ENCODE results near the gene HOXA13. TPM values are rescaled to one million over a fixed set of nuclear protein-coding genes. Genes with fewer than 3 reads are reported as not detected.

HOXA13 gene
- polyA plus RNA-seq, 4 donors, result 0.01 TPM; not detected in 3

- H3K27me3 ChIP-seq (ENCODE audit: control insufficient read depth in 3 of 3, insufficient read depth in 3 of 3, low read length in 3 of 3), result peaks cover 8 to 98% (median 78%) of the 10 kb centered on the region in 3 donors
- no peak for FAIRE-seq
- no peaks in the 10 kb centered on the region for H3K36me3 ChIP-seq (ENCODE audit: control insufficient read depth in 3 of 3, insufficient read depth in 2 of 3, low read depth in 1 of 3, low read length in 3 of 3)
- H3K27ac ChIP-seq (ENCODE audit: low read depth in 1 of 3, low read length in 2 of 3), result no peak overlapping the region
- peaks cover 0 to 21% (median 2%) of the 10 kb centered on the region in 3 donors for H3K4me1 ChIP-seq (ENCODE audit: control insufficient read depth in 3 of 3, insufficient read depth in 2 of 3, low read depth in 1 of 3, low read length in 2 of 3)
- H3K9me3 ChIP-seq (ENCODE audit: control insufficient read depth in 2 of 2, insufficient read depth in 1 of 2, low read depth in 1 of 2, low read length in 1 of 2), result peaks cover 0 to 3% of the 10 kb centered on the region in 2 donors
- 7 to 10% (median 7%) methylated on average over 52 of the region's 52 CpGs for WGBS, 3 donors
- peak in 1 of 2 donors; percentile 44 for DNase-seq
- H3K4me3 ChIP-seq (ENCODE audit: low read depth in 1 of 3, low read length in 3 of 3), result peak overlapping the region in 2 of 3 donors; percentile 3 to 27
Measured at GRCh38 chr7:27205325-27206280, 5.7 kb upstream of the HOXA13 start.

- H3K4me1 ChIP-seq (ENCODE audit: control insufficient read depth in 3 of 3, insufficient read depth in 2 of 3, low read depth in 1 of 3, low read length in 2 of 3), result peaks cover 0 to 17% (median 5%) of the 10 kb centered on the region in 3 donors
- H3K4me3 ChIP-seq (ENCODE audit: low read depth in 1 of 3, low read length in 3 of 3), result peak overlapping the region in 1 of 3 donors; percentile 27
- H3K27me3 ChIP-seq (ENCODE audit: control insufficient read depth in 3 of 3, insufficient read depth in 3 of 3, low read length in 3 of 3), result peaks cover 15 to 97% (median 79%) of the 10 kb centered on the region in 3 donors
- H3K27ac ChIP-seq (ENCODE audit: low read depth in 1 of 3, low read length in 2 of 3), result no peak overlapping the region
- no peak for FAIRE-seq
- peaks cover 0 to 3% of the 10 kb centered on the region in 2 donors for H3K9me3 ChIP-seq (ENCODE audit: control insufficient read depth in 2 of 2, insufficient read depth in 1 of 2, low read depth in 1 of 2, low read length in 1 of 2)
- DNase-seq, result peak in 1 of 2 donors; percentile 53
- no peaks in the 10 kb centered on the region for H3K36me3 ChIP-seq (ENCODE audit: control insufficient read depth in 3 of 3, insufficient read depth in 2 of 3, low read depth in 1 of 3, low read length in 3 of 3)
- 3 to 8% (median 3%) methylated on average over 35 to 41 of the region's 41 CpGs for WGBS, 3 donors
Measured at GRCh38 chr7:27204851-27205322, 5.0 kb upstream of the HOXA13 start.

GRCh38 chr7:27203964-27204594 is 4.2 kb upstream of the HOXA13 start:
- no peak overlapping the region for H3K4me3 ChIP-seq (ENCODE audit: low read depth in 1 of 3, low read length in 3 of 3)

GRCh38 chr7:27203365-27203953 is 3.6 kb upstream of the HOXA13 start:
- WGBS, 3 donors, result 11 to 14% (median 11%) methylated on average over 10 of the region's 10 CpGs
- no peaks in the 10 kb centered on the region for H3K36me3 ChIP-seq (ENCODE audit: control insufficient read depth in 3 of 3, insufficient read depth in 2 of 3, low read depth in 1 of 3, low read length in 3 of 3)
- H3K4me1 ChIP-seq (ENCODE audit: control insufficient read depth in 3 of 3, insufficient read depth in 2 of 3, low read depth in 1 of 3, low read length in 2 of 3), result peaks cover 0 to 13% (median 5%) of the 10 kb centered on the region in 3 donors
- H3K9me3 ChIP-seq (ENCODE audit: control insufficient read depth in 2 of 2, insufficient read depth in 1 of 2, low read depth in 1 of 2, low read length in 1 of 2), result peaks cover 0 to 3% of the 10 kb centered on the region in 2 donors
- no peak overlapping the region for H3K27ac ChIP-seq (ENCODE audit: low read depth in 1 of 3, low read length in 2 of 3)
- no peak overlapping the region for H3K4me3 ChIP-seq (ENCODE audit: low read depth in 1 of 3, low read length in 3 of 3)
- FAIRE-seq, result no peak
- H3K27me3 ChIP-seq (ENCODE audit: control insufficient read depth in 3 of 3, insufficient read depth in 3 of 3, low read length in 3 of 3), result peaks cover 18 to 93% (median 74%) of the 10 kb centered on the region in 3 donors
- DNase-seq, result no peak

More at GRCh38 chr7:27203964-27204594, 4.2 kb upstream of the HOXA13 start:
- peaks cover 15 to 93% (median 75%) of the 10 kb centered on the region in 3 donors for H3K27me3 ChIP-seq (ENCODE audit: control insufficient read depth in 3 of 3, insufficient read depth in 3 of 3, low read length in 3 of 3)
- FAIRE-seq, result no peak
- peaks cover 0 to 3% of the 10 kb centered on the region in 2 donors for H3K9me3 ChIP-seq (ENCODE audit: control insufficient read depth in 2 of 2, insufficient read depth in 1 of 2, low read depth in 1 of 2, low read length in 1 of 2)
- no peaks in the 10 kb centered on the region for H3K36me3 ChIP-seq (ENCODE audit: control insufficient read depth in 3 of 3, insufficient read depth in 2 of 3, low read depth in 1 of 3, low read length in 3 of 3)
- no peak for DNase-seq
- H3K4me1 ChIP-seq (ENCODE audit: control insufficient read depth in 3 of 3, insufficient read depth in 2 of 3, low read depth in 1 of 3, low read length in 2 of 3), result peaks cover 0 to 13% (median 5%) of the 10 kb centered on the region in 3 donors
- no peak overlapping the region for H3K27ac ChIP-seq (ENCODE audit: low read depth in 1 of 3, low read length in 2 of 3)
- 13 to 27% (median 16%) methylated on average over 4 of the region's 4 CpGs for WGBS, 3 donors

GRCh38 chr7:27202862-27203134 is 2.9 kb upstream of the HOXA13 start:
- DNase-seq, result no peak
- 7 to 11% (median 8%) methylated on average over 3 of the region's 3 CpGs for WGBS, 3 donors
- Histone ChIP-seq H3K4me1 (ENCODE audit: control insufficient read depth in 3 of 3, insufficient read depth in 2 of 3, low read depth in 1 of 3, low read length in 2 of 3) (peaks cover 0 to 13% (median 5%) of the 10 kb centered on the region in 3 donors), H3K36me3 (ENCODE audit: control insufficient read depth in 3 of 3, insufficient read depth in 2 of 3, low read depth in 1 of 3, low read length in 3 of 3) (no peaks in the 10 kb centered on the region), H3K27ac (ENCODE audit: low read depth in 1 of 3, low read length in 2 of 3) (no peak overlapping the region), H3K4me3 (ENCODE audit: low read depth in 1 of 3, low read length in 3 of 3) (no peak overlapping the region), H3K27me3 (ENCODE audit: control insufficient read depth in 3 of 3, insufficient read depth in 3 of 3, low read length in 3 of 3) (peaks cover 18 to 93% (median 71%) of the 10 kb centered on the region in 3 donors), H3K9me3 (ENCODE audit: control insufficient read depth in 2 of 2, insufficient read depth in 1 of 2, low read depth in 1 of 2, low read length in 1 of 2) (peaks cover 0 to 3% of the 10 kb centered on the region in 2 donors)
- FAIRE-seq, result no peak

- peaks cover 18 to 94% (median 71%) of the 10 kb centered on the region in 3 donors for H3K27me3 ChIP-seq (ENCODE audit: control insufficient read depth in 3 of 3, insufficient read depth in 3 of 3, low read length in 3 of 3)
- peaks cover 0 to 13% (median 5%) of the 10 kb centered on the region in 3 donors for H3K4me1 ChIP-seq (ENCODE audit: control insufficient read depth in 3 of 3, insufficient read depth in 2 of 3, low read depth in 1 of 3, low read length in 2 of 3)
- H3K9me3 ChIP-seq (ENCODE audit: control insufficient read depth in 2 of 2, insufficient read depth in 1 of 2, low read depth in 1 of 2, low read length in 1 of 2), result peaks cover 0 to 3% of the 10 kb centered on the region in 2 donors
- H3K36me3 ChIP-seq (ENCODE audit: control insufficient read depth in 3 of 3, insufficient read depth in 2 of 3, low read depth in 1 of 3, low read length in 3 of 3), result no peaks in the 10 kb centered on the region
- DNase-seq (no peak), FAIRE-seq (no peak)
- peak overlapping the region in 1 of 3 donors; percentile 3 for H3K27ac ChIP-seq (ENCODE audit: low read depth in 1 of 3, low read length in 2 of 3)
- no peak overlapping the region for H3K4me3 ChIP-seq (ENCODE audit: low read depth in 1 of 3, low read length in 3 of 3)
- WGBS, 3 donors, result 14 to 20% (median 17%) methylated on average over 30 of the region's 30 CpGs
Measured at GRCh38 chr7:27202018-27202861, 2.3 kb upstream of the HOXA13 start.

- DNase-seq (peak in 1 of 2 donors; percentile 42), FAIRE-seq (no peak)
- H3K27me3 ChIP-seq (ENCODE audit: control insufficient read depth in 3 of 3, insufficient read depth in 3 of 3, low read length in 3 of 3), result peaks cover 18 to 91% (median 71%) of the 10 kb centered on the region in 3 donors
- no peaks in the 10 kb centered on the region for H3K36me3 ChIP-seq (ENCODE audit: control insufficient read depth in 3 of 3, insufficient read depth in 2 of 3, low read depth in 1 of 3, low read length in 3 of 3)
- 5 to 11% (median 7%) methylated on average over 4 of the region's 4 CpGs for WGBS, 3 donors
- H3K4me3 ChIP-seq (ENCODE audit: low read depth in 1 of 3, low read length in 3 of 3), result peak overlapping the region in 2 of 3 donors; percentile 1 to 31
- H3K27ac ChIP-seq (ENCODE audit: low read depth in 1 of 3, low read length in 2 of 3), result no peak overlapping the region
- H3K9me3 ChIP-seq (ENCODE audit: control insufficient read depth in 2 of 2, insufficient read depth in 1 of 2, low read depth in 1 of 2, low read length in 1 of 2), result peaks cover 0 to 3% of the 10 kb centered on the region in 2 donors
- H3K4me1 ChIP-seq (ENCODE audit: control insufficient read depth in 3 of 3, insufficient read depth in 2 of 3, low read depth in 1 of 3, low read length in 2 of 3), result peaks cover 0 to 13% (median 5%) of the 10 kb centered on the region in 3 donors
Measured at GRCh38 chr7:27201580-27202017, 1.7 kb upstream of the HOXA13 start.
